ENCODE results near the gene IKZF3.
"Not testable (repeated sequence)": the region's sequence is repeated elsewhere in the genome, so short reads cannot be mapped to it uniquely, and the experiment has no call there.

IKZF3 gene

GRCh38 chr17:39751016-39751543 lies 113.0 kb downstream of the IKZF3 start:
- Histone ChIP-seq H3K9me3 (ENCODE audit: control insufficient read depth, low read depth, low read length) (no peaks in the 10 kb centered on the region), H3K9ac (ENCODE audit: low read length) (no peak overlapping the region), H3K4me3 (ENCODE audit: low read length) (no peak overlapping the region), H3K4me1 (ENCODE audit: control insufficient read depth, low read depth, low read length) (peaks cover 11% of the 10 kb centered on the region), H3K27me3 (ENCODE audit: control insufficient read depth, insufficient read depth, low read length) (peaks cover 10% of the 10 kb centered on the region), H3K27ac (ENCODE audit: low read length) (no peak overlapping the region), H3K36me3 (ENCODE audit: control insufficient read depth, low read depth, low read length) (peaks cover under 1% of the 10 kb centered on the region)

GRCh38 chr17:39750131-39751015 lies 113.7 kb downstream of the IKZF3 start:
- Histone ChIP-seq H3K27me3 (ENCODE audit: control insufficient read depth, insufficient read depth, low read length) (peaks cover 10% of the 10 kb centered on the region), H3K4me3 (ENCODE audit: low read length) (no peak overlapping the region), H3K9me3 (ENCODE audit: control insufficient read depth, low read depth, low read length) (no peaks in the 10 kb centered on the region), H3K9ac (ENCODE audit: low read length) (no peak overlapping the region), H3K27ac (ENCODE audit: low read length) (no peak overlapping the region), H3K4me1 (ENCODE audit: control insufficient read depth, low read depth, low read length) (peaks cover 8% of the 10 kb centered on the region), H3K36me3 (ENCODE audit: control insufficient read depth, low read depth, low read length) (peaks cover 5% of the 10 kb centered on the region)

GRCh38 chr17:39748444-39749034 lies 115.6 kb downstream of the IKZF3 start:
- H3K27me3 ChIP-seq (ENCODE audit: control insufficient read depth, insufficient read depth, low read length); H3K9ac ChIP-seq (ENCODE audit: low read length); H3K27ac ChIP-seq (ENCODE audit: low read length); H3K4me1 ChIP-seq (ENCODE audit: control insufficient read depth, low read depth, low read length); H3K4me3 ChIP-seq (ENCODE audit: low read length); H3K9me3 ChIP-seq (ENCODE audit: control insufficient read depth, low read depth, low read length): not testable (repeated sequence)
- peaks cover 11% of the 10 kb centered on the region for H3K36me3 ChIP-seq (ENCODE audit: control insufficient read depth, low read depth, low read length)

- Histone ChIP-seq H3K4me3 (ENCODE audit: low read length) (no peak overlapping the region), H3K36me3 (ENCODE audit: control insufficient read depth, low read depth, low read length) (peaks cover 15% of the 10 kb centered on the region), H3K27me3 (ENCODE audit: control insufficient read depth, insufficient read depth, low read length) (peaks cover under 1% of the 10 kb centered on the region), H3K9me3 (ENCODE audit: control insufficient read depth, low read depth, low read length) (no peaks in the 10 kb centered on the region), H3K4me1 (ENCODE audit: control insufficient read depth, low read depth, low read length) (no peaks in the 10 kb centered on the region), H3K9ac (ENCODE audit: low read length) (no peak overlapping the region), H3K27ac (ENCODE audit: low read length) (no peak overlapping the region)
Observed at GRCh38 chr17:39747745-39748144, 116.4 kb downstream of the IKZF3 start.

GRCh38 chr17:39746145-39746461 lies 118.0 kb downstream of the IKZF3 start:
- H3K9me3 ChIP-seq (ENCODE audit: control insufficient read depth, low read depth, low read length) = no peaks in the 10 kb centered on the region
- H3K27ac ChIP-seq (ENCODE audit: low read length) = no peak overlapping the region
- no peaks in the 10 kb centered on the region for H3K27me3 ChIP-seq (ENCODE audit: control insufficient read depth, insufficient read depth, low read length)
- no peak overlapping the region for H3K4me3 ChIP-seq (ENCODE audit: low read length)
- H3K9ac ChIP-seq (ENCODE audit: low read length) = no peak overlapping the region
- H3K4me1 ChIP-seq (ENCODE audit: control insufficient read depth, low read depth, low read length) = peaks cover 2% of the 10 kb centered on the region
- H3K36me3 ChIP-seq (ENCODE audit: control insufficient read depth, low read depth, low read length) = peaks cover 18% of the 10 kb centered on the region

- Histone ChIP-seq H3K9me3 (ENCODE audit: control insufficient read depth, low read depth, low read length) (no peaks in the 10 kb centered on the region), H3K9ac (ENCODE audit: low read length) (no peak overlapping the region), H3K36me3 (ENCODE audit: control insufficient read depth, low read depth, low read length) (peaks cover 18% of the 10 kb centered on the region), H3K27ac (ENCODE audit: low read length) (no peak overlapping the region), H3K4me3 (ENCODE audit: low read length) (no peak overlapping the region), H3K4me1 (ENCODE audit: control insufficient read depth, low read depth, low read length) (peaks cover 7% of the 10 kb centered on the region), H3K27me3 (ENCODE audit: control insufficient read depth, insufficient read depth, low read length) (no peaks in the 10 kb centered on the region)
Observed at GRCh38 chr17:39745335-39746144, 118.6 kb downstream of the IKZF3 start.

- no peaks in the 10 kb centered on the region for H3K27me3 ChIP-seq (ENCODE audit: control insufficient read depth, insufficient read depth, low read length)
- H3K36me3 ChIP-seq (ENCODE audit: control insufficient read depth, low read depth, low read length) = peaks cover 18% of the 10 kb centered on the region
- H3K9ac ChIP-seq (ENCODE audit: low read length) = no peak overlapping the region
- no peak overlapping the region for H3K4me3 ChIP-seq (ENCODE audit: low read length)
- peaks cover 13% of the 10 kb centered on the region for H3K4me1 ChIP-seq (ENCODE audit: control insufficient read depth, low read depth, low read length)
- H3K27ac ChIP-seq (ENCODE audit: low read length) = no peak overlapping the region
- no peaks in the 10 kb centered on the region for H3K9me3 ChIP-seq (ENCODE audit: control insufficient read depth, low read depth, low read length)
Observed at GRCh38 chr17:39744836-39745215, 119.3 kb downstream of the IKZF3 start.

GRCh38 chr17:39744075-39744835 lies 119.9 kb downstream of the IKZF3 start:
- Histone ChIP-seq H3K27me3 (ENCODE audit: control insufficient read depth, insufficient read depth, low read length) (no peaks in the 10 kb centered on the region), H3K9ac (ENCODE audit: low read length) (no peak overlapping the region), H3K36me3 (ENCODE audit: control insufficient read depth, low read depth, low read length) (peaks cover 18% of the 10 kb centered on the region), H3K27ac (ENCODE audit: low read length) (no peak overlapping the region), H3K4me1 (ENCODE audit: control insufficient read depth, low read depth, low read length) (peaks cover 14% of the 10 kb centered on the region), H3K4me3 (ENCODE audit: low read length) (no peak overlapping the region), H3K9me3 (ENCODE audit: control insufficient read depth, low read depth, low read length) (no peaks in the 10 kb centered on the region)

- no peak overlapping the region for H3K9ac ChIP-seq (ENCODE audit: low read length)
- H3K36me3 ChIP-seq (ENCODE audit: control insufficient read depth, low read depth, low read length) = peaks cover 18% of the 10 kb centered on the region
- H3K4me3 ChIP-seq (ENCODE audit: low read length) = no peak overlapping the region
- H3K4me1 ChIP-seq (ENCODE audit: control insufficient read depth, low read depth, low read length) = peaks cover 14% of the 10 kb centered on the region
- no peaks in the 10 kb centered on the region for H3K9me3 ChIP-seq (ENCODE audit: control insufficient read depth, low read depth, low read length)
- no peak overlapping the region for H3K27ac ChIP-seq (ENCODE audit: low read length)
- peaks cover 3% of the 10 kb centered on the region for H3K27me3 ChIP-seq (ENCODE audit: control insufficient read depth, insufficient read depth, low read length)
Observed at GRCh38 chr17:39742856-39743436, 121.2 kb downstream of the IKZF3 start.

GRCh38 chr17:39742126-39742855 lies 121.8 kb downstream of the IKZF3 start:
- Histone ChIP-seq H3K9ac (ENCODE audit: low read length) (no peak overlapping the region), H3K36me3 (ENCODE audit: control insufficient read depth, low read depth, low read length) (peaks cover 18% of the 10 kb centered on the region), H3K9me3 (ENCODE audit: control insufficient read depth, low read depth, low read length) (no peaks in the 10 kb centered on the region), H3K4me3 (ENCODE audit: low read length) (no peak overlapping the region), H3K27me3 (ENCODE audit: control insufficient read depth, insufficient read depth, low read length) (peaks cover 5% of the 10 kb centered on the region), H3K27ac (ENCODE audit: low read length) (no peak overlapping the region), H3K4me1 (ENCODE audit: control insufficient read depth, low read depth, low read length) (peaks cover 17% of the 10 kb centered on the region)

Data from iPS-18a (cell line).